Ovary (tissue), 9 donors: ENCODE data around the gene ELOB. TPM values are rescaled to one million over a fixed set of nuclear protein-coding genes. Genes with fewer than 3 reads are reported as not detected.

Experiments used
- DNase-seq, 5 donors: peaks; one replicate each; pipeline ENCODE4 v3.0.0-alpha.2; 2019 to 2020
- H3K27ac ChIP-seq, 2 donors: fragments of 200-600 bp; one replicate each; pipeline versions ENCODE4 v1.5.1 to v1.8.0; 2019 to 2022
- H3K27me3 ChIP-seq: fragments of 200-600 bp; one replicate; pipeline ENCODE4 v1.8.0; 2022
- H3K36me3 ChIP-seq: fragments of 200-600 bp; sonication (generic); one replicate; pipeline ENCODE4 v1.5.1; 2019
- H3K4me1 ChIP-seq: one replicate; pipeline ENCODE4 v1.8.1; 2013; ENCODE audit warnings: mild to moderate bottlenecking, moderate library complexity; ENCODE audit not compliant: insufficient read depth
- H3K4me3 ChIP-seq: fragments of 200-600 bp; sonication (generic); one replicate; pipeline ENCODE4 v1.5.1; 2017
- H3K9me3 ChIP-seq, 2 donors: fragments of 200-600 bp in 1 of 2; sonication (generic) in 1 of 2; one replicate each; pipeline versions ENCODE4 v1.5.1 to v1.8.1; 2013 to 2019; ENCODE audit warnings: mild to moderate bottlenecking in 1 of 2, moderate library complexity in 1 of 2
- CTCF ChIP-seq, 3 donors: fragments of 450-650 bp in 2 of 3; fragments of 200-600 bp in 1 of 3; IDR thresholded peaks; one replicate each; pipeline versions ENCODE4 v1.5.1 to v1.8.0; 2016 to 2022; ENCODE audit warnings: antibody characterized with exemption in 3 of 3, mild to moderate bottlenecking in 1 of 3
- EP300 ChIP-seq: sonication (generic); formaldehyde crosslinking; IDR thresholded peaks from one replicate; pipeline ENCODE4 v1.6.1; 2017; ENCODE audit warnings: antibody characterized with exemption
- POLR2A ChIP-seq: fragments of 450-650 bp; IDR thresholded peaks from one replicate; pipeline ENCODE4 v1.6.1; 2017; ENCODE audit warnings: antibody characterized with exemption, mild to moderate bottlenecking, moderate library complexity
- WGBS, 3 donors: extraction: QIAGEN DNeasy Blood & Tissue Kit in 1 of 3; methylation state at CpG; one replicate each; pipeline versions ENCODE4 v1.1.5 to v1.1.7; 2013 to 2017; 5-methylcytosine and 5-hydroxymethylcytosine counted together
- intact Hi-C, 4 donors: fragments of 100-400 bp; cut with DNase I; formaldehyde crosslinking; loops; one replicate each; pipeline versions ENCODE4 v1.11.0 to v1.15.1; 2022 to 2023
- polyA plus RNA-seq, 2 donors: library from polyadenylated mRNA; stranded (reverse); fragments of 200-250 nt in 1 of 2; fragments of 350-450 nt in 1 of 2; fragmentation: Illumina TruSeq in 1 of 2; extraction: RNeasy Lipid Tissue Mini Kit (QIAGEN cat#74804) in 1 of 2; gene quantifications; one replicate each; pipeline ENCODE4 v1.2.3, GENCODE V29; 2013 to 2014
- total RNA-seq, 7 donors: library from RNA; depleted of rRNA in 2 of 7; stranded (reverse); fragments of >200 nt in 2 of 7; fragmentation: NEBNext Ultra II Directional in 3 of 7; extraction: Animal tissue kit (Norgen Biotek cat#: 25700) in 3 of 7; gene quantifications; one replicate each; pipeline versions ENCODE4 v1.1.0 to v1.2.4, GENCODE V29; 2016 to 2023
- donor health status: DM: no; HTN: no; CAD: no; lungs with moderate emphysema.
- donor health status: DM: no; HTN: no; CAD: no.
- donor health status: Bipolar disorder and iron deficiency.
- donor health status: DM: yes; HTN: yes; CAD: no.
- donor health status: DM: no; HTN: no; CAD: no.
- donor health status: DM: yes; HTN: yes; CAD: no.

Gene ELOB
- total and polyA plus RNA-seq, 9 donors, result 8.9 to 498 (median 172) TPM

GRCh38 chr16:2761886-2762583, 15.0 kb downstream of the ELOB start:
- Histone ChIP-seq H3K9me3 (no peaks in the 10 kb centered on the region), H3K36me3 (no peaks in the 10 kb centered on the region), H3K27me3 (no peaks in the 10 kb centered on the region), H3K27ac (no peak overlapping the region), H3K4me3 (no peak overlapping the region), H3K4me1 (peaks cover 1% of the 10 kb centered on the region)
- intact Hi-C loops, result no loop called here
- whole genome bisulfite sequencing, 3 donors, result 97% methylated on average over 42 of the region's 42 CpGs
- no peak for TF ChIP-seq EP300
- no peak for TF ChIP-seq POLR2A
- TF ChIP-seq CTCF (IDR thresholded peaks at IDR 0.05), result no peak
- DNase-seq, result no peak

- no peaks in the 10 kb centered on the region for H3K27me3 ChIP-seq
- intact Hi-C loops, result no loop called here
- no peak overlapping the region for H3K27ac ChIP-seq
- TF ChIP-seq EP300 (no peak), POLR2A (no peak), CTCF (IDR thresholded peaks at IDR 0.05) (no peak)
- DNase-seq, result no peak
- H3K9me3 ChIP-seq, result no peaks in the 10 kb centered on the region
- no peak overlapping the region for H3K4me3 ChIP-seq
- 93 to 97% (median 96%) methylated on average over 10 of the region's 10 CpGs for WGBS, 3 donors
- peaks cover 4% of the 10 kb centered on the region for H3K4me1 ChIP-seq
- no peaks in the 10 kb centered on the region for H3K36me3 ChIP-seq
These were observed 15.6 kb downstream of the ELOB start for GRCh38 chr16:2761472-2761871.

GRCh38 chr16:2757344-2757743, 19.7 kb downstream of the ELOB start:
- no peak for TF ChIP-seq EP300
- no peak for TF ChIP-seq POLR2A
- no peak for TF ChIP-seq CTCF (IDR thresholded peaks at IDR 0.05)
- intact Hi-C loops, result no loop called here
- Histone ChIP-seq H3K4me3 (no peak overlapping the region), H3K27me3 (no peaks in the 10 kb centered on the region), H3K27ac (no peak overlapping the region), H3K4me1 (peaks cover 19% of the 10 kb centered on the region), H3K9me3 (no peaks in the 10 kb centered on the region), H3K36me3 (no peaks in the 10 kb centered on the region)
- DNase-seq, result no peak
- WGBS, 3 donors, result 72 to 78% (median 77%) methylated on average over 11 of the region's 11 CpGs

GRCh38 chr16:2756288-2757015, 20.6 kb downstream of the ELOB start:
- no peaks in the 10 kb centered on the region for H3K27me3 ChIP-seq
- no peaks in the 10 kb centered on the region for H3K36me3 ChIP-seq
- H3K27ac ChIP-seq, result no peak overlapping the region
- intact Hi-C loops, result no loop called here
- DNase-seq, result no peak
- TF ChIP-seq CTCF (IDR thresholded peaks at IDR 0.05), result no peak
- no peak for TF ChIP-seq EP300
- no peak for TF ChIP-seq POLR2A
- no peaks in the 10 kb centered on the region for H3K9me3 ChIP-seq
- H3K4me1 ChIP-seq, result peaks cover 25% of the 10 kb centered on the region
- H3K4me3 ChIP-seq, result no peak overlapping the region
- WGBS, 3 donors, result 81 to 90% (median 82%) methylated on average over 30 of the region's 30 CpGs
